IPS DF 19.7 (cell line): ENCODE measurements around the gene PABPC1L.

Source experiments
- DNase-seq: peaks from one replicate; pipeline ENCODE4 v3.0.0-alpha.2; 2013; ENCODE audit warnings: low read depth, low spot score

Gene PABPC1L

DNA sequence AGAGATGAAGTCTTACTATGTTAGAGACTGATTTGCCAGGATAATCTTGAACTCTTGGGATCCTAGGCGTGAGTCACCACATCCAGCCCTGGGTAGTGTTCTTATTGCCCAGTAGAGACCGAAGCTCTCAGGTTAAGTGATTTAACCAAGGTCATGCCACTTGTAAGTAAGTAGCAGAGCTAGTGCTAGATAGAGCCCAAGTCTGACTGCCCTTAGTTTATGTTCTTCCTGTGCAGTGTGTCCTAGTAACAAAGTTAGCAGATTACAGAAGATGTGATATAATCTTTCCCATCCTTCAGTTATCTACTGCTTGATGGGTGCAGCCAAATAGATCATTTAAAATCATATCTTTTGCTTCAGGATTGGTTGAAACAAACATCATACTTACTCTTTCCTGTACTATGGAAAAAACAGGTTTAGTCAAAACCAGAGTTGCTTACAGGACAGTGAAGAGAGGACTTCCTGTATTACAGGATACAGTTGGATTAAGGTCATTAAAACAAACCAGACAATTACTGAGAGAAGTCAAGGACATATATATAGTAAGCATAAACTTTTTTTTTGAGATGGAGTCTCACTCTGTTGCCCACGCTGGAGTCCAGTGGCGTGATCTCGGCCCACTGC, 9.5 kb upstream of the PABPC1L start:
- DNase-seq: no peak

DNA sequence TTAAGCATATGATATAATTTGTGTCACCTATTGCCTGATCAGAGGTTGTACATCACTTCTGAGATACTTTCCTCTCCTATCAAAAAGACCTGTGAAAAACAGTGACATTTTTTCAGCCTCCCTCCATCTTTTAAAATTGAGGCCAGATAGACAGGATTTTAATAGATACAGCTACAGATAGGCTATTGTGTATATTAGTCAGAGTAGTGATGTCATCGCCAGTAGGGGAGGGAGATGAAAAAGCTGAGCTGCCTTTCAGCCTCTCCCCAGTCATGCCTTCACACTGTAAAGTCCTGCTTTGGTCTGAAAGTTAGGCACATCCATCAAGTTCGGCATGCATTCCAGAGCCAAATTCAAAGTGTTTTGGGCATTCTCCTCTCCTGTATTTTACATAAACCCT, 7.9 kb upstream of the PABPC1L start:
- DNase-seq: no peak

DNA sequence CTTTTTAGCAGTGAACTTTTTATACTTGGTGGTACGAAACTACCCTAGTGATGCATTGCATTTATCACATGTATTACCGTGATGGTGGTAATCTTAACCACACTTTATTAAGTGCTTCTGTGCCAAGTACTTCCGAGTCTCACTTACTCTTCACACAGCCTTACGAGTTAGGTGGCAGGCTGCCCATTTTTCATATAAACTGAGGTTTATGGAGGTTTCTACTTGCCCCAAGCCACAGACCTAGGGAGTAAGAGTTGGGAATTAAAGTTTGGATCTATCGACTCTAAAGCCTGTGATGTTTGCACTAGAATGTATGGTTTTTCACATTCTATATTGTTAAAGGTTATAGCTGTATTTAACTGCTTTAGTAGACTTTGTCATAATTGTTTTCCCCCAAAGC, 5.5 kb upstream of the PABPC1L start:
- DNase-seq: no peak

GRCh38 chr20:44908987-44909871, 631 bp upstream of the PABPC1L start:
- no peak for DNase-seq

DNA sequence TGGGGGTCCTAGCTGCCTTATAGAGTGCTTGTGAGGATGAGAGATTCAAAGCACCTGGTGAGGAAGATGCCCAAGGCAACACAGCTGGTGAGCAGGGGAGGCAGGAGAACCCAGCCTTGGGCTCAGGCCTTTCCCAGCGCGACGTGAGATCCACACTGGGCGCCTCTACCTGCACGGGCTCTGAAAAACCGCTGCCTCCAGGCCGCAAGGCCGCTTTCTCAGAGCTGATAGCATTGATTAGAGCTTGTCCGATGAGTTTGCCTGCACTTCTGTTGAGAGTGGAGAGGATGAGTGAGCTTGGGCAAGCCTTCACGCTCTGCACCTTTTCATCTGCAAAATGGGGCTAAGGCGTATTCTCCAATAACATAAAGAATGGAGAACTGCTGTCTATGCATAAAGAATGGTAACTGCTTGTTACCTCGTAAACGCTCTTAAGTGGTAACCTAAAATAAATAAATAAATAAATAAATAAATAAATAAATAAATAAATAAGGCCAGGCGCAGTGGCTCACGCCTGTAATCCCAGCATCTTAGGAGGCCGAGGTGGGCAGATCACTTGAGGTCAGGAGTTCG, 916 bp downstream of the PABPC1L start:
- no peak for DNase-seq

DNA sequence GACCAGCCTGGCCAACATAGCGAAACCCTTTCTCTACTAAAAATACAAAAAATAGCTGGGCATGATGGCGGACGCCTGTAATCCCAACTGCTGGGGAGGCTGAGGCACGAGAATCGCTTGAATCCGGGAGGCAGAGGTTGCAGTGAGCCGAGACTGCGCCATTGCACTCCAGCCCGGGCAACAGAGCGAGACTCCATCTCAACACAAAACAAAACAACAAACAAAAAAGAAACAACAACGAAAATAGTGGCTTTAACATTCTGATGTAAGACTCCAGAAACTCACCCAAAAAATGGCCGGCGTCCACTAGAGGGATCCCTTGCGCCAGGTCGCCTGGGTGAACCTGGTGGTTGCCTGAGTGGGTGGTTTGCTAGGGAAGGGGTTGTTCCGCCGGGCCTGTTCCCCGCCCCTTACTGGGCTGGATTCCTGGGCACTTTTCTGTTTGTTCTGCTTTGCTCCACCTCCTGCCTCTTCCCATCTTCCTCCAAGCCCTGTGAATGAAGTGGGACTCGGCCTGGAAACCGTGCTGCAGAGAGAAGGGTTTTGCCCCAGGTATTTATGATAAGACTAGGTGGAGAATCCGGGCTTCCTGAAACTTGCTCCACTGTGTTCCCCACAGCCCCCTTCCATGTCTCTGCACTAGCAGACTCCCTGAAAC, 1.5 kb downstream of the PABPC1L start:
- DNase-seq: no peak

GRCh38 chr20:44912189-44912588, 2.3 kb downstream of the PABPC1L start:
- DNase-seq: no peak

GRCh38 chr20:44914924-44915323, 5.1 kb downstream of the PABPC1L start:
- DNase-seq: no peak

- no peak for DNase-seq
Observed at GRCh38 chr20:44916586-44916985, 6.7 kb downstream of the PABPC1L start.

GRCh38 chr20:44917399-44917798, 7.5 kb downstream of the PABPC1L start:
- no peak for DNase-seq

- DNase-seq: no peak
Observed at GRCh38 chr20:44918342-44918741, 8.5 kb downstream of the PABPC1L start.

- no peak for DNase-seq
Observed at GRCh38 chr20:44918761-44919160, 8.9 kb downstream of the PABPC1L start.

DNA sequence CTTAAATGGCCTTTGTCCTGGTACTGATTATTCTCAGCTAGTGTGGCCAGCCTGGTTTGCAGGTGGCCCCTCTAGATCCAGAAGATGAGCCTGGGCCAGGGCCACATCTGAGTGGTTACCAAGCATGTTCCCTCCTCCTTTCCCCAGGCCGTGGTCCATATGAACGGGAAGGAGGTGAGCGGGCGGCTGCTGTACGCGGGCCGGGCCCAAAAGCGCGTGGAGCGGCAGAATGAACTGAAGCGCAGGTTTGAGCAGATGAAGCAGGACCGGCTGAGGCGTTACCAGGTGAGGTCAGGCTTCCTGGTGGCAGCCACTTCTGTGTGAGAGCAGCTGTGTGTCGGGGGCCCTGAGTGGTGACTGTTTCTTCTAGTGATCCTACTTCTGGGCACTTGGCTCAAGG, 11.6 kb downstream of the PABPC1L start:
- no peak for DNase-seq

- DNase-seq: no peak
Observed at GRCh38 chr20:44924541-44924940, 14.7 kb downstream of the PABPC1L start.

DNA sequence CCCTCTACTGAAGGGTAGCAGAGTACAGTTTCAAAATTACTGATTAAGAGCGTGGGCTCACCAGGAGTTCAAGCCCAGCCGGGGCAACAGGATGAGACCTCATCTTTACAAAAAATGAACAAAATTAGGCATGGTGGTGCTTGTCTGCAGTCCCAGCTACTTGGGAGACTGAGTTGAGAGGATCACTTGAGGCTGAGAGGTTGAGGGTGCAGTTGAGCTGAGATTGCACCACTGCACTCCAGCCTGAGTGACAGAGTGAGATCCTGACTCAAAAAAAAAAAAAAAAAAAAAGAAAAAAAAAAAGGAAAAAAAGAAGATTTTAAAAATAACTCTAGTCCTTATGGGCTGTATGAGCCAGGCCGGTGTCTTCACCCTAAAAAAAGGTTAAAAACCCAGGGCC, 18.7 kb downstream of the PABPC1L start:
- DNase-seq: no peak

GRCh38 chr20:44930517-44931168, 20.8 kb downstream of the PABPC1L start:
- DNase-seq: no peak

DNA sequence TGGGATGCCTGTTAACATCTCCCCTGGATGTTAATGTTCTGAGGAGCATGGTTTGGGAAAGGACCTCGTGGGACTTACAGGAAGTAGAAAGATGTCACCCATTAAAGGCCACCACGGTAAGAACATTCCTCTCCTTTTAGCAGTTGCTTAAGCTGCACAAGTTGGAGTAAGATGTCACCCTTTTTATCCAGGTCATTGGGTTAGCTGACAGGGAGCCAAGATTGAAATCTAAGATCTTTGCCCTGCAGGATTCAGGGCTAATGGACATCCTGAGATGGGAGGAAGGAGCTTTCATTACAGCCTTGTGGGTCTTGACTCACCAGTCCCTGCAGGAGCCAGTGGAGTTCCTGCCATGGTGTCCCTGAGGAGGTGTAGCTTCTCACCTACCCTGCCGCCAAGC, 22.1 kb downstream of the PABPC1L start:
- no peak for DNase-seq

DNA sequence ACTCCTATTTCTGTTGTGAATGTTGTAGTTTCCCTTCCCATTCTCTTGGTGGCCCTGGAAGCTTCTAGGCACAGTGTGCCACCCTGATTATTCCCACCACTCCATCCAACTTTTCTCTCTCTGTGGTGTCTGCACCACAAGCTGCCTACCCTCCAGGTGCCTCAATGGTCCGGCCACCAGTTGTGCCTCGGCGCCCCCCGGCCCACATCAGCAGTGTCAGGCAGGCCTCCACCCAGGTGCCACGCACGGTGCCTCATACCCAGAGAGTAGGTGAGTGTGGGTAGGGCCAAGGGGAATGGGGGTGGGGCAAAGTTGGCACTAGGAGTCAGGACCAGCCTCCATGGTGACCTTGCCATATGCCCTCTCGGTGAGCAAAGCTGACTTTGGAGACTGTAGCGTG, 23.1 kb downstream of the PABPC1L start:
- DNase-seq: no peak

GRCh38 chr20:44936510-44936909, 26.6 kb downstream of the PABPC1L start:
- no peak for DNase-seq

DNA sequence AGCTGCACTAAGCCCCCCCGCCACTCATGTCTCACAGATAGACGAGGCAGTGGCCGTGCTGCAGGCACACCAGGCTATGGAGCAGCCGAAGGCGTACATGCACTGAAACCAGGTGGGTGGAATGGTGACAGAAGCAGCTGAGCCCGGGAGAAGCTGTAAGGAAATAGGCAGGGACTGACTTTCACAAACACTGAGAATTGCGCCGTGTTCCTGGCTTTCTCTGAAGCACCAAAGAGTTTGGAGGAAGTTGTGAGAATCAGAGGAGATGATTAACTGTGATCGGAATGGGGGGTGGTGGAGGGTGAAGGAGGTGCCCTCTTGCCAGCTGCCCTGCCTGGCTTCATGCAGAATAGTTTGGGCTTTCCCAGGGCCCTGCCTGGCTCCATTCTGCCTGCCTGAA, 28.8 kb downstream of the PABPC1L start:
- no peak for DNase-seq

- DNase-seq: no peak
Observed at GRCh38 chr20:44941120-44941691, 31.3 kb downstream of the PABPC1L start.
